OCI-LY1 (cell line): ENCODE measurements around the gene VWC2L.

Source experiments
- H2AFZ ChIP-seq: fragments of 200-600 bp; sonication (generic), shearing (Covaris generic); 2 replicates; pipeline ENCODE4 v1.6.0; 2014; ENCODE audit warnings: antibody characterized with exemption, mild to moderate bottlenecking, low read length
- H3F3A ChIP-seq: fragments of 200-600 bp; sonication (generic), shearing (Covaris generic); 2 replicates; pipeline ENCODE4 v1.6.0; 2014; ENCODE audit warnings: mild to moderate bottlenecking, antibody characterized with exemption, low read length, moderate library complexity; ENCODE audit not compliant: insufficient read depth
- H3K27ac ChIP-seq: fragments of 200-600 bp; sonication (generic); 2 replicates; pipeline ENCODE4 v1.5.1; 2014; ENCODE audit warnings: low read length, mixed run types, mild to moderate bottlenecking, low read depth; ENCODE audit not compliant: poor library complexity, severe bottlenecking
- H3K27me3 ChIP-seq: fragments of 200-600 bp; sonication (generic); 2 replicates; pipeline ENCODE4 v1.6.0; 2014; ENCODE audit warnings: antibody characterized with exemption, mild to moderate bottlenecking, low read length, moderate library complexity; ENCODE audit not compliant: insufficient read depth
- H3K36me3 ChIP-seq: fragments of 200-600 bp; sonication (generic); 2 replicates; pipeline ENCODE4 v1.6.1; 2014; ENCODE audit warnings: mild to moderate bottlenecking, antibody characterized with exemption, low read length, moderate library complexity, mixed read lengths; ENCODE audit not compliant: insufficient read depth
- H3K4me1 ChIP-seq: fragments of 200-600 bp; sonication (generic); 2 replicates; pipeline ENCODE4 v1.5.1; 2014; ENCODE audit warnings: mild to moderate bottlenecking, low read length, moderate library complexity; ENCODE audit not compliant: insufficient read depth, severe bottlenecking
- H3K4me2 ChIP-seq: fragments of 200-600 bp; sonication (generic), shearing (Covaris generic); 2 replicates; pipeline ENCODE4 v1.6.1; 2014; ENCODE audit warnings: low read length
- H3K4me3 ChIP-seq: fragments of 200-600 bp; sonication (generic); 2 replicates; pipeline ENCODE4 v1.5.1; 2014; ENCODE audit warnings: low read length, low read depth, mild to moderate bottlenecking, mixed read lengths; ENCODE audit not compliant: poor library complexity, severe bottlenecking
- H3K79me2 ChIP-seq: fragments of 200-600 bp; shearing (Covaris generic); 2 replicates; pipeline ENCODE4 v1.6.1; 2016; ENCODE audit warnings: mixed run types, low read length, mixed read lengths; ENCODE audit not compliant: insufficient read depth
- H3K9ac ChIP-seq: fragments of 200-600 bp; sonication (generic), shearing (Covaris generic); 2 replicates; pipeline ENCODE4 v1.6.1; 2014; ENCODE audit warnings: mild to moderate bottlenecking, low read length, mixed read lengths
- H3K9me2 ChIP-seq: fragments of 200-600 bp; sonication (generic), shearing (Covaris generic); 2 replicates; pipeline ENCODE4 v1.6.1; 2014; ENCODE audit warnings: low read depth, mild to moderate bottlenecking, low read length, mixed read lengths
- H3K9me3 ChIP-seq: fragments of 200-600 bp; shearing (Covaris generic); 2 replicates; pipeline ENCODE4 v1.6.1; 2014; ENCODE audit warnings: low read length, mixed read lengths
- H4K20me1 ChIP-seq: fragments of 200-600 bp; sonication (generic), shearing (Covaris generic); 2 replicates; pipeline ENCODE4 v1.6.0; 2016; ENCODE audit warnings: mild to moderate bottlenecking, low read length; ENCODE audit not compliant: insufficient read depth
- CTCF ChIP-seq: fragments of 200-600 bp; sonication (generic), shearing (Covaris generic); IDR thresholded peaks from 2 replicates; pipeline ENCODE4 v1.5.1; 2017; ENCODE audit warnings: mild to moderate bottlenecking, antibody characterized with exemption, low read length, moderate library complexity, mixed read lengths
- EZH2 ChIP-seq: fragments of 200-600 bp; sonication (generic), shearing (Covaris generic); IDR thresholded peaks from 2 replicates; pipeline ENCODE4 v1.8.0; 2017; ENCODE audit warnings: borderline replicate concordance, mixed run types, mild to moderate bottlenecking, antibody characterized with exemption, low read length, moderate library complexity, mixed read lengths

VWC2L gene

GRCh38 chr2:214550786-214551185 is 139.9 kb downstream of the VWC2L start:
- no peaks in the 10 kb centered on the region for H3F3A ChIP-seq
- H4K20me1 ChIP-seq, result no peaks in the 10 kb centered on the region
- no peaks in the 10 kb centered on the region for H3K4me1 ChIP-seq
- H3K9ac ChIP-seq, result no peak overlapping the region
- H3K27ac ChIP-seq, result no peak overlapping the region
- no peak overlapping the region for H2AFZ ChIP-seq
- no peaks in the 10 kb centered on the region for H3K9me2 ChIP-seq
- no peak overlapping the region for H3K4me3 ChIP-seq
- no peaks in the 10 kb centered on the region for H3K36me3 ChIP-seq
- TF ChIP-seq CTCF (no peak), EZH2 (no peak)
- H3K4me2 ChIP-seq, result no peak overlapping the region
- no peaks in the 10 kb centered on the region for H3K9me3 ChIP-seq
- H3K27me3 ChIP-seq, result no peaks in the 10 kb centered on the region
- no peaks in the 10 kb centered on the region for H3K79me2 ChIP-seq

GRCh38 chr2:214557884-214558283 is 147.0 kb downstream of the VWC2L start:
- Histone ChIP-seq H3K4me3 (no peak overlapping the region), H3F3A (no peaks in the 10 kb centered on the region), H3K27ac (no peak overlapping the region), H3K9me2 (no peaks in the 10 kb centered on the region), H3K4me1 (no peaks in the 10 kb centered on the region), H4K20me1 (no peaks in the 10 kb centered on the region), H3K9me3 (no peaks in the 10 kb centered on the region), H2AFZ (no peak overlapping the region), H3K36me3 (no peaks in the 10 kb centered on the region), H3K9ac (no peak overlapping the region), H3K4me2 (no peak overlapping the region), H3K79me2 (no peaks in the 10 kb centered on the region), H3K27me3 (no peaks in the 10 kb centered on the region)
- TF ChIP-seq EZH2, result no peak
- no peak for TF ChIP-seq CTCF

GRCh38 chr2:214558341-214558740 is 147.5 kb downstream of the VWC2L start:
- Histone ChIP-seq H2AFZ (no peak overlapping the region), H3K9me3 (no peaks in the 10 kb centered on the region), H3K4me1 (no peaks in the 10 kb centered on the region), H3K79me2 (no peaks in the 10 kb centered on the region), H3K4me2 (no peak overlapping the region), H3K36me3 (no peaks in the 10 kb centered on the region), H3K9ac (no peak overlapping the region), H3K9me2 (no peaks in the 10 kb centered on the region), H3K27me3 (no peaks in the 10 kb centered on the region), H3F3A (no peaks in the 10 kb centered on the region), H3K27ac (no peak overlapping the region), H4K20me1 (no peaks in the 10 kb centered on the region), H3K4me3 (no peak overlapping the region)
- TF ChIP-seq CTCF (no peak), EZH2 (no peak)
